ENCODE measurements around the gene ERC2.

ERC2 gene

DNA sequence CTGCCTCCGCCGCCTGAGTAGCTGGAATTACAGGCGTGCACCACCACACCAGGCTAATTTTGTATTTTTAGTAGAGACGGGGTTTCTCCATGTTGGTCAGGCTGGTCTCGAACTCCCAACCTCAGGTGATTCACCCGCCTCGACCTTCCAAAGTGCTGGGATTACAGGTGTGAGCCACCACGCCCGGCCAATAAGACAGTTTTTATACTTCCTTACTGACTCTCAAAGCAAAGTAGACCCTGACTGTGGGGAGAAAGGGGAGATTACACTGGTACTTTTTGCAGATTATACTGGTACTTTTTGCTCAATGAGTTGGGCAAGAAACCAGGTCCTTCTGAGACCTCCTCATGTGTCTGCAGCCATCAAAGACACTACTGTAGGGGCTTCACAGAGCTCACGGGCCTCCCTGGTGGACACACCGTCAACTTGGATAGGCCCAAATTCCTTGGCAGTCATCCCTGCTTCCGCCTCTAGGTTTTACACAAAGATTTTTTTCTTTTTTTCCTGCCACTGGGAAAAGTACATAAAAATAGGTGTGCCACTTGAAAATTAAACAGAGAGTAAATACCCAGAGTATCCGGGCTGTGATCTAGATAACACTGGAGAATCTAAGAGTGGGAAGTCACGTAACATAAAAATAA, 837.9 kb downstream of the ERC2 start:
- TF ChIP-seq GATA3 (IDR thresholded peaks at IDR 0.05; ENCODE audit: low read depth, low read length) (no peak), GATA2 (IDR thresholded peaks at IDR 0.05; ENCODE audit: low read depth, low read length) (no peak)

DNA sequence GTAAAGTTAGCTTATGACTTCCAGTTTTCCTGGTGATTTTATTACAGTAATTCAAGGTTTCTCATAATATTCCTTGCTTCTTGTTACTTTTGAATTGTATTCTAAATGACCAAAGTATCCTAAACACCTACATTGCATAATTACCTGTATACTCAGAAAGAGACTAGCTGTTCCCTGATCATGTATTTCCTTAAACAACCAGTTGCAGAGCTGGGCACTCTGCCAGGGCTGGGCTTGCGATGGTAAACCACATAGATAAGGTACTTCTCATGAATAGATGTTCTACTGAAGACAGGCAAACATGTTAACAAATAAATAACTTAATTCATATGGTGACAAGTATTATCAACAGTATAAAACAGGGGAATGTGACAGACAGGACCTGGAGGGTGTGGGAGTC, 838.8 kb downstream of the ERC2 start:
- TF ChIP-seq GATA3 (IDR thresholded peaks at IDR 0.05; ENCODE audit: low read depth, low read length) (no peak), GATA2 (IDR thresholded peaks at IDR 0.05; ENCODE audit: low read depth, low read length) (no peak)

GRCh38 chr3:55626279-55626665, 842.0 kb downstream of the ERC2 start:
- no peak for TF ChIP-seq GATA3 (IDR thresholded peaks at IDR 0.05; ENCODE audit: low read depth, low read length)

- TF ChIP-seq GATA3 (IDR thresholded peaks at IDR 0.05; ENCODE audit: low read depth, low read length) (no peak), GATA2 (IDR thresholded peaks at IDR 0.05; ENCODE audit: low read depth, low read length) (no peak)
Observed at GRCh38 chr3:55624238-55624637, 844.0 kb downstream of the ERC2 start.

GRCh38 chr3:55623786-55624185, 844.5 kb downstream of the ERC2 start:
- TF ChIP-seq GATA3 (IDR thresholded peaks at IDR 0.05; ENCODE audit: low read depth, low read length) (no peak), GATA2 (IDR thresholded peaks at IDR 0.05; ENCODE audit: low read depth, low read length) (no peak)

DNA sequence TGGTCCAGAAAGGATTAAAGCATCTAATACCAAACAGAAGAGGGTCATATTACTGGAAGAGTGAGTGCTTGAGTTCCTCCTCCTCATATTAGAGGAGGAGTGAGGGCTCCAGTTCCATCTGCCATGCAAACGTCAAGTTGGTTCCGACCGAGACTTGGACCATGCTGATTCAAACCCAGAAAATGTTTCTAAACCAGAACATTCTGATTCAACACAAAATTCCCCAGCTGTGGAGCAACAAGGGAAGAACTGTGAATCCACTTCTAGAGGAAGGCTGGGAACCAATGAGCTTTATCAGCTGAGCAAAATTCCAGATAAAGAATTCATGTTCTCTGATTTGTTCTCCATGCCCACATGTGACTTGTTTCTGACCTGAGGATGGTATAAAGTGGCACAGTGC, 845.5 kb downstream of the ERC2 start:
- TF ChIP-seq GATA3 (IDR thresholded peaks at IDR 0.05; ENCODE audit: low read depth, low read length) (no peak), GATA2 (IDR thresholded peaks at IDR 0.05; ENCODE audit: low read depth, low read length) (no peak)

DNA sequence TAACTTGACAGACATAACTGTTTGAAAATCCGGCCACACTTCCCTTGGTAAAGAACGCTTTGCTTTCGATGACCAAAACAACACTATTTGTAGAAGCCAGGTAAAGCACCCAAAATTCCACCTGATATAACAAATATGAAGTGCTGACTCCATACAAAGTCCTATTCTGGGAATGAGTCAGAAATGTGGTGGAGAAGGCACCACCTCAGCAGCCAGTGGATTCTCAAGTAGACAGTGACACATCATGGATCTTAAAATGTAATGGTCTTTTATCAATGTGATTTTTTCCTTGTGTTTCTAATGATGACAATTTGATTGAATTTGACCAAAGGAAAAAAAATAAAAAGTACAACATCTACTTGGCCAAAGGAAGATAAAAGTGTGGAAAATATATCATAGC, 846.2 kb downstream of the ERC2 start:
- TF ChIP-seq GATA3 (IDR thresholded peaks at IDR 0.05; ENCODE audit: low read depth, low read length): no peak
- no peak for TF ChIP-seq GATA2 (IDR thresholded peaks at IDR 0.05; ENCODE audit: low read depth, low read length)

DNA sequence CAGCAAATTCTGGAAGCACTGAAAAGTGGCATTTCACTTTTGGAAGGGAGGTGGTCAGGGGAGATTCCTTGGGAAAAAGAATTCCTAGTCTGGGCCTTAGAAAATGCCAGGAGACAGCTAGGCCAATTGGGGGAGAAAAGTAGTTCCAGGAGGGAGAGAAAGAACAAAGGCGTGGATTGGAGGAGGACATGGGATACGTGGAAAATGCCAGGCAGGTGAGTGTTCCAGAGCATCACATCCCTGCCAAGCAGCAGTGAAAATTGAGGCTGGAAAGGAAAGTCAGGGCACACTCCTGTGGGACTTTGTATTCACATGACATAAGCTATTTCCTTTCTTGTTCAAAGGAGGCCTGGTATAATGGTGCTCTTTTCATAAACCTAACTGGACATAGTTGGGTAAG, 846.6 kb downstream of the ERC2 start:
- TF ChIP-seq GATA2 (IDR thresholded peaks at IDR 0.05; ENCODE audit: low read depth, low read length): no peak
- no peak for TF ChIP-seq GATA3 (IDR thresholded peaks at IDR 0.05; ENCODE audit: low read depth, low read length)

- TF ChIP-seq GATA3 (IDR thresholded peaks at IDR 0.05; ENCODE audit: low read depth, low read length) (no peak), GATA2 (IDR thresholded peaks at IDR 0.05; ENCODE audit: low read depth, low read length) (no peak)
Observed at GRCh38 chr3:55621026-55621422, 847.2 kb downstream of the ERC2 start.

- TF ChIP-seq GATA3 (IDR thresholded peaks at IDR 0.05; ENCODE audit: low read depth, low read length) (no peak), GATA2 (IDR thresholded peaks at IDR 0.05; ENCODE audit: low read depth, low read length) (no peak)
Observed at GRCh38 chr3:55620351-55621025, 847.8 kb downstream of the ERC2 start.

DNA sequence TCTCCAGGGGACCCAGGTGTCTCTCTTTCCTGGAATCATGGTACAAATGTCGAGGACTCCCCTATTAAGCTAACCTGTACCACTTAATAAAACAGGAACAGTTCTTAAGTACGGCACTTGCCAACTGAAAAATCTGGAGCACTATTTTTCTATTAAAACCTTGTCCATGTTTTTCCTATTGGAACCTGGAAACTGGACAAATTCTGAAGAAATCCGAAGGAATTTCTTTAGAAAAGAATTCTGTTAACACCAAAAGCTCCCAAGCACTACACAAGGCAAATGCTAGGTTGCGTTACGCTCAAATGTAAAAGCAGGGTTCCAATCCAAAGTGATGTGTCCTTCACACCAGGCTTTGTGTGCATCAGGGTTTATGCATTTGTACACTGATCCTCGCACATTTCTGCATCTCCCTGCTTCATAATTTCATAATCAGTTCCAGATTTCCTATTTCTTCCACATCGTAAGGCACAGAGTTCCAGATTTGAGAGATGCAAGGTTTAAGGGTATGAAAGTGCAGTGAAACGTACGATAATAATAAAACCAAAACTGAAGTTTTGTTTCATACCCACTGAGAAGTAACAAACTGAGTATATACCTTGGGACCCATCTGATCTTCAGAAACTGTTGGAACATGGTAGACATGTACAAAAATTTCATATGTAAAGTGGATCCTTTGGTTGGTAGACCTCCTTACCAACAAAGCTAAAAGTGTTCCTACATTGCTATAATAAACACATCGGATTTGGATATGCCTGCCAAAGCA, 849.0 kb downstream of the ERC2 start:
- no peak for TF ChIP-seq GATA3 (IDR thresholded peaks at IDR 0.05; ENCODE audit: low read depth, low read length)
- no peak for TF ChIP-seq GATA2 (IDR thresholded peaks at IDR 0.05; ENCODE audit: low read depth, low read length)

DNA sequence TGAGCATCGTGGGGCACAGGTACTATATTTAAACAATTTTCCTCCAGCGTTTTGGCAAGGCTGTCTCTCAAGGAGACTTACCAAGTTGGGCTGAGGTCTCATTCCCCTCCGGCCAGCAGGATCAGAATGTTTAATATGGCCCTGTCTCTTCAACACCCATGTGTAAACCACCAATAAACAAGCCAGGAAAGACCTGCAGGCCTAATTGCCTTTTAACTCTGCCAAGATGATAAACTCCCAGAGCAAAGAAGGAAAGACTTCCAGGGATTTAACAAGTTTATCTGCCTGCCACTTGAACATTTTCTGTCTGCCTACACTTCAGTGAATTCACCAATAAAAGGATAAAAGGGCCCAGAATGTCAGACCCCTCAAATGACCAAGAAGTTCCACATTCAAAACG, 850.9 kb downstream of the ERC2 start:
- TF ChIP-seq GATA2 (IDR thresholded peaks at IDR 0.05; ENCODE audit: low read depth, low read length): no peak
- no peak for TF ChIP-seq GATA3 (IDR thresholded peaks at IDR 0.05; ENCODE audit: low read depth, low read length)

- TF ChIP-seq GATA2 (IDR thresholded peaks at IDR 0.05; ENCODE audit: low read depth, low read length) (no peak), GATA3 (IDR thresholded peaks at IDR 0.05; ENCODE audit: low read depth, low read length) (no peak)
Observed at GRCh38 chr3:55616803-55617202, 851.5 kb downstream of the ERC2 start.

DNA sequence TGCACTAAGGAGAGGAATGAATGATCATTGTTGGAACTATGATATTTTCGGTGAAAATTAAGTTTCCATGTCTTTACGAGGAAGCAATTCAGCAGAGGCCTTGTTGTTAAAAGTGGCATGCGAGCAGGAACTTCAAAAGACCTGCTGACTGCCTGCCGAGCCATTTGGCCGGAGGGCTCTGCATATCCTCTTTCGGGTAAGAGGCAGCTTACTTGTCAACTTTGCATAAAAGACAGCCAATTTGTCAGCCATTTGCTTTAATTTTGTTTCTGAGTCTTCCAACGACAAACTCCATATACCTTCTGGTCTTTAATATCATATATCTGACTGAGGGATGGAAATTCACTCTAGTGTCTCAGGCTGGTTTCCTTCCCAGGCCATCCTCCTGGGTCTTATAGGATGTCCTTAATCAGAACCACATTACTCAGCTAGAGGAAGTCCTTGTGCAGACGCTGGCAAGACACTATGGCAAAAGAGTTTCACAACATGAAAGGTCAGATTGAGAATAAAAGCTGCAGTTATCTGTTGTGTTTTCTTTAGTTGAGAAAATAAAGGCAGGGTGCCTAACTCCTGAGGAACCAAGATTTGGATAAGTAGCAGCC, 852.5 kb downstream of the ERC2 start:
- no peak for TF ChIP-seq GATA2 (IDR thresholded peaks at IDR 0.05; ENCODE audit: low read depth, low read length)
- TF ChIP-seq GATA3 (IDR thresholded peaks at IDR 0.05; ENCODE audit: low read depth, low read length): no peak

Data from SH-SY5Y (cell line).